ENCODE results near the gene MYCT1.

Gene MYCT1

GRCh38 chr6:152723398-152723797 is 25.7 kb downstream of the MYCT1 start:
- DNase-seq, result no peak

GRCh38 chr6:152726313-152726712 is 28.6 kb downstream of the MYCT1 start:
- DNase-seq, result no peak

GRCh38 chr6:152727507-152727906 is 29.8 kb downstream of the MYCT1 start:
- DNase-seq, result no peak

GRCh38 chr6:152734630-152735029 is 36.9 kb downstream of the MYCT1 start:
- no peak for DNase-seq

- no peak for DNase-seq
Measured at GRCh38 chr6:152736687-152737273, 39.1 kb downstream of the MYCT1 start.

GRCh38 chr6:152745509-152746171 is 47.9 kb downstream of the MYCT1 start:
- no peak for DNase-seq

- DNase-seq, result no peak
Measured at GRCh38 chr6:152746172-152746553, 48.5 kb downstream of the MYCT1 start.

GRCh38 chr6:152748843-152749242 is 51.1 kb downstream of the MYCT1 start:
- peak; percentile 1 for DNase-seq

GRCh38 chr6:152749336-152749735 is 51.6 kb downstream of the MYCT1 start:
- DNase-seq, result no peak

- DNase-seq, result no peak
Measured at GRCh38 chr6:152750694-152751093, 53.0 kb downstream of the MYCT1 start, which contains the start of gene VIP. Gene VIP, plus strand, starts transcription at chr6:152750797. Its CDS starts 1,381 bp downstream, at chr6:152752178.

GRCh38 chr6:152765331-152765730 is 67.6 kb downstream of the MYCT1 start:
- no peak for DNase-seq

- no peak for DNase-seq
Measured at GRCh38 chr6:152769159-152769558, 71.5 kb downstream of the MYCT1 start.

- no peak for DNase-seq
Measured at GRCh38 chr6:152769993-152770392, 72.3 kb downstream of the MYCT1 start.

- DNase-seq, result no peak
Measured at GRCh38 chr6:152771061-152771687, 73.5 kb downstream of the MYCT1 start.
